Hepatic stellate cell (primary cell): Measurements from ENCODE around the gene GNAQ.
A peak's percentile ranks its signal among the peaks of the same experiment; 100 is the strongest.

ENCODE experiments used
- DNase-seq: peaks from one replicate; pipeline ENCODE4 v3.0.0; 2011; ENCODE audit warnings: low spot score

GNAQ gene

DNA sequence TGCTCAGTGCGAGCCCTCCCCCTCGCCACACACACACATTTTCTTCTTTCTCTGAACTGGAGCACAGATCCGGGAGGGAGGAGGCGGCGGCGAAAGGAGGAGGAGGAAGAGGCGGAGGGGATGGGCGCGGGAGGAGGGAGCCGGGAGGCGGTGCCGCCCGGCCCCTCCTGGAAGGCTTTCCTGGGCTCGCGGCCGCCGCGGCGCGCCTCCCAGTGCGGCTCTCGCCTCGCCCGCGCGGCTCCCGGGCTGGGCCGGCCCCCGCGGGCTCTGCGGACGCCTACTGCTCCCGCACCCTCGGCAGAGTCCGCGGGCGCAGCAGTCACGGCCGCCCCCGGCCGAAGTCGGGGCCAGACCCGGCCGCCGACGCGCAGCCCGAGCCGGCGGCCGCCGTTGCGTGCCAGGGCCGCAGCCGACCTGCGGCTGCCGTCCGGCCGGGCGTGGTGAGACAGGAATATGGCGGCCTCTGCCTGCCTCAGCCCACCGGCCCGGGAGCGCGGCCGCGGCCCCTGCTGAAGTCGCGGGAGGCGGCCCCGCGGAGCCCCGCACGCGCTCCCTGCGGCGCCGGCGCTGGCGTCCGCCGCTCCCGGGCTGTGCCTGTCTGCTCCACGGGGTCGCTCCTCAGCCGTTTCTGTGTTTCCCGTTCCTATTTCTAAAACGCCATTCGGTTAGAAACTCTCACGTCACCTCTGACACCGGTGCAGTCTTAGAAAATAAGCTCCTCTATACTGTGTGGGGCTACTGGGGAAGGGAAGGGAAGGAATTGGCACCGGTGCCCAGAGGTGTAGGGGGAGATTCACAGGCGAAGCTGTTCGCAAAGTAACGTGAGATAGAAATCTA is 500 bp upstream of the GNAQ start:
- peak; percentile 87 for DNase-seq

DNA sequence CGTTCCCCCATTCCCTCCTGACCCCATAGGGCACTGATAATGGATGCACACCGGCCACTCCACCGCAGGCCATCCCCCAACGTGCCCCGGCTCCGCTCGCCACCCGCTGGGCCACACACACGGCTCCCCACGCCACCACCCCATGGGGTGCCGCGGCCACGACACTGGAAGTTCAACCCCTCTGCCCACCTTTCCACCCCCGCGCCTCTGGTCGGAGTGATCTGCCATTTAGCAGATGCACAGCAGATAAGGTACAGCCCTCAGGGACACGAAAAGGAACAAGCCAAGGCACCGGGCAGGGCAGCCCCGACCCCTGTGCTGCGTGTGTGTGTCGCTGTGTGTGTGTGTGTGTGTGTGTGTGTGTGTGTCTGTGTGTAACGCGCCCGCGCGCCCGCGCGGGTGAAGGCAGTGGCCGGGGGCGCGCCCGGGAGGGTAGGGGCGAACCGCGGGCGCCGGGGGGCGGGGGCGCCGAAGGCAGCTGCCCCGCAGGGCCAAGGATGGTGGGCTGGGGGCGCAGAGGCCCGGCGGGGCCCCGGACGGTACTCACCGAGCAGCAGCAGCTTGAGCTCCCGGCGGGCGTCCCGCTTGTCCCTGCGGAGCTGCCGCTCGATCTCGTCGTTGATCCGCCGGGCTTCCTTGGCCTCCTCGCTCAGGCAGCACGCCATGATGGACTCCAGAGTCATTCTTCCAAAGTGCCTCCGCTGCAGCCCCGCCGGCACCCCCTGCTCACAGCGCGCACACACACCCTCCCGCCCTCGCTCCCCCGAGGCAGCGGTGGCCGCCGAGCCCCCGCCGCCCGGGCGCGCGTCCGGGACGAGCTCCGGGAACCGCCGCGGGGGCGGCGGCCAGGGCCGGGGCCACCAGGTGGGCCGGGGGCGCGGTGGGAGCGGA is 813 bp downstream of the GNAQ start:
- DNase-seq, result peak; percentile 34

DNA sequence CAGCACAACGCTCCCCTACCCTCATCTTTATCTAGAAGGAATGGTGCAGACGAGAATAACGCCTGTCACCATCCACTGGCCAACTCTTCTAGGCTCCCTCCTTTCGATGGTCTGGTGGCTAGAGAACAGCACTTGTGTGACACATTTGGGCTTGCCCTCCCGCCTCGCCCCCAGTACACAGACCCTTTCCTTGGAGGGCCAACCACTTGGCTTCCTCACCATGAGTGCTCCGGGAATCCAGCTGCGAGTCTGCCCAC is 1.4 kb downstream of the GNAQ start:
- DNase-seq, result peak; percentile 20

DNA sequence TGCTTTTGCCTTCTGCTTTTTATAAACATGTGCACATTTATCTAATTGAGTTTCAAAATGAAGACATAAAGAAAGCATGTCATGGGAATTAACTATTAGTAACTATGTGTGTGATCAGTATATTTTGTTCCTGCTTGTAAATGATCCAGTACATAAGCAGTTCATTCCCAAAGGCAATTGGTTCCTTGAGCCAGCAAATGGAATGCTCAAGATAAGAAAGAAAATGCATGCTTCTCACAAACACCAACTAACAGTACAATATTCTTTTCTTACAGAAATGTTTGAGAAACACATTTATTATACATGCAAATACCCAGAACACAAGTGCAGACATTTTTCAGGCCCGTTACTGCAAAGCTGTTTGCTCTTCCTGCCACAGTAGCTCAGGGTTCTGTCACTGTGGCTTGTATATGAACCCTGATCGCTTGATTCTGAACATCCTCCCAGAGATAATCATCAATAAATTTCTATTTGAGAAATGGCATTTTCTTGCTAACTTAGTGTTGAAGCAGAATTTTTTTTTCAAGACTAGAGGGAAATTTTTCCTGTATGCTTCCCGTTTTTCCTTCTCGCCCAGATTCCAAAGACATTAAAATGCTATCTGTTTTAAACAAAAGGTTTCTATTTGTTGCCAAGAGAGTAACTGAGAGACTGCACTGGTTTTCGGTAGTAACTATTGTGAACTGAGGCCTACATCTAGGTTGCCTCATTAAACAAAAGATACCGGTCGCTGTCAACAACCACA is 1.9 kb downstream of the GNAQ start:
- no peak for DNase-seq

DNA sequence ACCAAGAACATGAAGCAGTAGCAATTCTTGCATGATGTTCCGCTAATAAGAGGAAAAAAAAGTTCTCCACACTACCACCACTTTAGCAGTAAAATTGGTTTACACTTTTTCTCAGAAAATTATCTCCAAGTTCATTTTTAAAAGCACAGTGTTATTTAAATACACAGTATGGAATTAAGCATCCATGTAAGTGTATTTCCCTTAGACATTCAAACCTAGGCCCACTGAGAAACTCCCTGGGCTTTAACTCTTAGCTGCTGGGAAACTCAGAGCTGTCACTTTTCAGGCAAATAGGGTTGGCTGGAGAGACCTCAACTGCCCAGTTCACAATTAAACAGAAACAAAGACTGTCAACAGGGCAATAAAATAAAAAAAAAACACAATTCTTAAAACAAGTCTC is 2.7 kb downstream of the GNAQ start:
- DNase-seq, result no peak

DNA sequence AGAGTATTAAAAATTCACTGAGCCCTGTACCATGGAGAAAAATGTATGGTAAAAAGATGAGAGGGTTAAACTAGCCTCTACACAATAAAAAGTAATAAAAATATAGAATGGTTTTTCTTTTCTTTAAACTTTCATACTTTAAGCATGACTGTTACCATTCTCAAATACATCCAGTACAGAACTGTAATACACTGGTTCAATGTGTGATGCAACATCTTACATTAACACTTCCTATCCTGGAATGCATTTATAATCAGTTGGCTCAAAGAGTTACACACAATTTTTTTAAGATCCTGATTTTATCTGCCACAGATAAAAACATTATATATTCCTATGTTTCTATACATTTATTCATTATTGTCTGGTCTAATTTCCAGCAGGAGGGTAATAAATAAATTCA is 4.7 kb downstream of the GNAQ start:
- no peak for DNase-seq

DNA sequence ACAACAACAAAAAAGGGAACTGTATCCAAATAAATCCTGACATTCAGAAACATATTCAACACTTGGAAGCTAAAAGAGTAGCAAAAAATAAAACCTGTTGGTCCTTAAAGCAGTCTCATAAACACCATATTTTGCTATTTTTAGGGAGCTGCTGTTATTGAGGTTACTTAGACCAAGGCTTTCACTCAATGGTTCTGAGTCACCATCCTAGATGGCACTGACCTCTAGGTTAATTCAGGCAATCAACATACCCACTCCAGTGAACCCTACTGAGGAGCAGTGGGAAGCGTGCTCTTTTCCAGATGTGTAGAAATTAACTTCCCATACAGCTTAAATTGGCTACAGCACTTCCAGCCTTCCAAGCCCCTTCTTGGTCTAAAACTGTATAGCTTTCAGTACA is 5.2 kb downstream of the GNAQ start:
- no peak for DNase-seq

DNA sequence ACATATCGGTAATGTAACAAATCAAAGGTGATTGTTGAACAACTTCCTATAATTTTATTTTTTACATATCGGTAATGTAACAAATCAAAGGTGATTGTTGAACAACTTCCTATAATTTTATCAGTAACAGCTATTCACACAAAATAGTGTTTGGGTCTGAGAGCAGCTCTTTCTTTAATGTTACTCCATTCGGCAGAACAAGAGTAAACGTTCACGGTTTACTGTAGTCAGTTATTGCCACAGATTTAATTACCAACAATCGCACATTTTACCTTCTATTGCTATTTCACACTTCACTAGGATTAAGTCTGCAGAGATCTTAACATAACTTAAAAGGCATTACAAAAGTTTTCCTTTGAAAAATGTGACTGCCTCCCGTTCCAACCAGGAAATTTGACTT is 6.4 kb downstream of the GNAQ start:
- no peak for DNase-seq

DNA sequence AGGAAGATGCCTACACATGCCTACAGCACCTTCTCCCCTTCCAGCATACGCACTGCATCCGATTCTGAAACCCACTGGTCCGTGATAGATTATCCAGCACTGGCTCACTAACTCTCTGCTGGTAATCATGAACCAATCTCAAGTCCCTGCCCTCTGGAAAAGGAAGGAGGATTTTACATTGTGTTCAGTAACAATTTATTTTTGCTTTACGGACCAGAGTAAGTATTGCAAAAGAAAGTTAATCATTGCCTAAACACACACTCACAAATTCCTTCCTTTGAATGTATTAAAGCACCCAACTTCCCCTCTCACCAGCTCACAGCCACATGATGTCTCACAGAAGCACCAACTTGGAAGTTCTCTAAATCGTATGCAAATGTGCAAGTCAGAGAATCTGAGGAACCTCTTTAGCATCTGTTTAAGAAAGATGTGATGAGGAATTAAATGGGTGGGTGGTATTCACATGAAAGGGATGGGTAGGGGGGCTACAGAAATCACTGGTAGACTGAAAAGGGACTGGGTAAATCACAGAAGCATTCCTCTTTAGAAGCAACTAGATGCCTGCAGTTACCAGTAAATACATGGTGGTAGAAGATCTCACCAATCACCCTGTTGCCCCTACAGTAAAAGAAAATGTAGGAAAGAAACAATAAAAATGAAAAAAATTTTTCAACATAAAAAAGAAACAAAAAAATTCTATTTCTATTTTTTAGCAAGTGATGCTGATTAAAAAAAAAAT is 8.4 kb downstream of the GNAQ start:
- DNase-seq, result no peak

DNA sequence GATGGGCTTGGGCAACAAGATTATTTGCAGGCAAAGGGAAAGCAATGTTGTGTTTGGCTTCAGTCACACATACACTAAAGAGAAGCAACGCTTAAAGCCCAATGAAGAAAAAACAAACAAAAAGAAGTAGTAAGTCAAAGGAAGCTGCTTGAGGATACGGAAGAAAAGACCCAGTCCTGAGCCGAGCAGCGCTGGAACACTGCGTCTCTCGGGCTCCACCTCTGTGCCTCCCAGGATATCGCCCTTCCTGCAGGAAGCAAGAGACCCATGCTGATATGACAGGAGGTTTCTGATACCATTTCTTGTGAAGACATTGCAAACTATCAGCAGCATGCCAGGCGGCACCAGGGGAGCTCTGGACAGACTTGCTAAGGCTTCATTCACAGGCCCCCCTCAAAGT is 9.9 kb downstream of the GNAQ start:
- no peak for DNase-seq

DNA sequence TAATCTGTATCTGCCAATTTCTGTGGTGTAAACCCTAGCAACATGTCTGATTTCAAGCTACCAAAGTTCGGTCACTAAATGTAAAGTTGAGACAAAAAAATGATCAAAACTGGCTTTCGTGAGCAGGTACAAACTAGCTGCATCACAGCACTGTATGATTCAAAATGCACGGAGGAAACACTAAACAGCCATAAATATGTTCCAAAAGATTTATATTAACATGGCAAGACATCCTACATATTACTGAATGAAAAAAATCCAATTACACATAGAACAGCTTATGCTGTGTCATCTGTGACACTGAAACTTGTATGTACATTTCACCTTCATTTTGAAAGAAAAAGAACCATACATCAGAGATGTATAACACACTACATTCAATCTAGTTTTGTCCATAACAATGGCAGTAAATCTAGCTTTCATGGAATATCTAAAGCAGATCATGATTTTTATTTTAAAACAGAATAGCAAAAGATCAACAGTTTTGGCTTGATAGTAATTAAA is 14.4 kb downstream of the GNAQ start:
- no peak for DNase-seq

DNA sequence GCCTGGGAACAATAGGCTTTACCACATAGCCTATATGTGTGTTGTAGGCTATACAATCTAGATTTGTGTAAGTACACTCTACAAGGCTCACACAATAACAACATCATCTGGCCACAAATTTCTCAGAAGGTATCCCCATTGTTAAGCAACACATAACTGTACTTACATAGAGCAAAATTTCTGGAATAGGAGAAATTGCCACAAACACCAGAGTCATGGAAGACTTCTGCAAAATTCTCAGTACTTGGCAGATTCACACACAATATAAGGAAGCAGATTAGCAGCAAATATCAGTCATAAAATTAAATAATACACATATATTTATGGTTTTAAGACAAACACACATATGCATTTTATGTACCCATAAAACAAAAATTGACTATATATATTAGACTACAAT is 16.4 kb downstream of the GNAQ start:
- no peak for DNase-seq

DNA sequence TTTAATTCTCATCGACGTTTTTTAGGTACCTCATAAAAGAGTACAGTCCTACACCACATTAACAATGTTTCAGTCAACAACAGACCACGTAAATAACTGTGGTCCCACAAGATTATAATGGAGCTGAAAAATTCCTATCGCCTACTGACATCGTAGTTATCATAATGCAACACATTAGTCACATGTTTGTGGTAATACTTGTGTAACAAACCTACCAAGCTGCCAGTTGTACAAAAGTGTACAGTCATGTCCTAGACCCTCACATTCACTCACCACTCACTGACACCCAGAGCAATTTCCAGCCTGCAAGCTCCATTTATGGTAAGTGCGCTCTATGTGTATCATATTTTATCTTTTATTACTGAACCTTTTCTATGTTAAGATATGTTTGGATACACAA is 16.8 kb downstream of the GNAQ start:
- DNase-seq, result no peak

DNA sequence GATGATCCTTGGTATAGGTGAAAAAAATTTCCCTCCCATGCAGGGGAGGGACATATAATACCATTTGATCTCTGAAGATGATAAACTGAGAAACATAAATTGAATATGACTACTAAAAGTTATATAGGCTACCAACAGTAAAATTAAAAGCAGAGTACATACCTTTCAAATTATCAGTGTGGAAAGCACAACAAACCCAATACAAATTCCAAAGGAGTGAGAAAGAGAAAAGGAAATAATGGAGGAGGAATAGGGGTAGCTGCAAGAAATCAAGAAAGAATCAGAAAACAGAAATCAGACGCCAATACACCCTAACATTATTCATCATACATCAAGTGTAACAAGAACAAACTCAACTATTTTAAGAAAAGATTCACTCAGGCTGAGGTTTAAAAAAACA is 17.7 kb downstream of the GNAQ start:
- no peak for DNase-seq

DNA sequence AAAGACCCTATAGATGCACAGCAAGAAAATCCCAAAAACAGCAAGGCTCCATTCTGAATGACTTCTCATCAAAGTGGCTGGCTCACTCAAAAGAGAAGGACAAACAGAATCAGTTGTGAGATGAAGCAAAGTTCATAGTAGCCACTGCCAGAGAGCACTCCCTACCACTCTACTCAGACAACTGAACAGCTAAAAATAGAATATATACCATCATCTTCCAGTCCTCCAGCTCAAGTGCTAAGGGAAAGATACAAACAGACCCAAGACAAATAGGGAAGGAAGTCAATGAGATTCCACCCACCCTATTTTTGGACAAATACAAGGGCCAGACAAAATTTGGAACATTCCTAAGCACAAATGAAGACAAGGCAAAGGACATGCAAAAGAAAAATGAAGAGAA is 20.6 kb downstream of the GNAQ start:
- DNase-seq, result no peak

DNA sequence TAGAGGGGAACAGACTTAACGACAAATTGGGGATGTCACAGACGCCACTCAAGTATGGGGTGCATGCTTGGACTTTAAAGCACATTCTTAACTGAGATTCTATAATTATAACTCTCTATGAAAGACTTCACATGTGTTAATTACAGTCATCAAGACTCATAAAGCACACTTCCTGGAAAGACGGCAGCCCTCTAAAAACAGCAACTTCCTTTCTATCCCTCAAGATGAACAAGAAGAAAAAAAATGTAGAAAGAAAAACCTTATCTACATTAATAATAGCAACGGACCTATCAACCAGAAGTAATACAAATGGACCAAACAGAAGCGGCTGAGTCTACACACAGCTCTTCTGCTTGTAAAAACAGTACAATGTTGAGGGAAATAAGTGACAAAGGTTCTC is 21.2 kb downstream of the GNAQ start:
- DNase-seq, result no peak

DNA sequence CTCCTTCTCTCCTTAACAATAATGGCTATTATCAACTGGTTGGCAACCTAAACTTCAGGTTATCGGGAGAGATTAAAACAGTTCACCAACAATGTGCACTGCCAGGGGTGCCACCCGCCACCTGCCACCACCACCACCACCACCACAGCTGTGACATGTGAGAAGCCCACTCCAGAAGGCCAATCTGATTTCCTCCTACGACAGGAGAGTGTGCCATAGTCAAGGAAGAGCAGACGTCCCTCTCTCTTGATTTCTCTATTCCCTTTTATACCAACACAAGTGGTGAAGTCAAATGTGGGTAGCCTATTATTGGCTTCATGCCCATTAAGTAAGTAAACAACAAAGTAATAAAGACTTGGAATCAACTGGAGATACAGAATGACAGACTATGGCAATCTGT is 22.4 kb downstream of the GNAQ start:
- DNase-seq, result no peak

DNA sequence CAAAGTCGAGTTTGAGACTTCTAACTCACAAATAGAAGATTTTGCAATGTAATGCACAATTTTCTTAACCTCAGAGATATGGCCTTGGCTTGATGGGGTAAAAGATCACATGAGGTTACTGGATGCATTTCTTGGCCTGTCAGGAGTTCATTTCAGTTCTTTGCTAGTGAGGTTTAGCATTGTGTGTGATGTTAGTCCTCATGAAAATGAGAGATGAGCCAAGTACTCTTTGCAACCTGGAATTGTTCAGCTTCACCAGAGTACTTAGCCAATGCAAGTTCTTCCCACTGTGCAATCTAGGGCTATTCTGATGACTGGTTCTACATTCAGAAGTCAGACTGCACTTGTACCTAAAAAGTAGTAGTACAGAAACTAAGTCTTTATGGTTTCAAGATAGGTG is 24.9 kb downstream of the GNAQ start:
- no peak for DNase-seq

DNA sequence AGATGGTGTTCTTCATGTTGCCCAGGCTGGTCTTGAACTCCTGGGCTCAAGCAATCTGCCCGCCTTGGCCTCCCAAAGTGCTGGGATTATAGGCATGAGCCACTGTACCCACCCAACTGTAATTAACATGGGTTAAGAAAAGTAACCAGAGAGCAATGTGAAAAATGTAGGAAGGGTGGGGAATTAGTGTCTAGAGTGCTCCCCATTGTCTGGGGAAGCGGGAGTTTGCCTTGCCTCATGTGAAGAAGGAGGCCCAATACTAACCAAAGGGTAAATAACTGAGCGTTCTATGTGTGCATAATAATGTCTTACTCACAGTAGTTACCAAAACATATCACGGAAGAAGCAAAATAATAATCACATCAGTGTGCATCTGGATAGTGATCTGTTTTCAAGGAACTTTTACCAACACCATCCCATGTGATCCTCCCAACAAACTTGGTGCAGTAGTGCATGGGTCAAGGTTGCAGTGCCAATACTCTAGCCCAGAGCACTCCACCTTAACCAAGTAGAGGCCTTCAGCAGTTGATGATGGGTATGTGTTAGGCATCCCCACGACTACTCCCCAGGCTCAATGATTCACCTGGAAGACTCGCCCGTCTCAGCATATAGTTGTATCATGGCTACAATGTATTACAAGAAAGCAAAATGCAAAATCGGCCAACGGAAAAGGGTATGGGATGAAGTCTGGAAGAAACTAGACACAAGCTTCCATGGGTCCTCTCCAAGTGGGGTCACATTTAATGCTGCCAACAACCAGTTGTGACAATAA is 26.2 kb downstream of the GNAQ start:
- DNase-seq, result no peak

DNA sequence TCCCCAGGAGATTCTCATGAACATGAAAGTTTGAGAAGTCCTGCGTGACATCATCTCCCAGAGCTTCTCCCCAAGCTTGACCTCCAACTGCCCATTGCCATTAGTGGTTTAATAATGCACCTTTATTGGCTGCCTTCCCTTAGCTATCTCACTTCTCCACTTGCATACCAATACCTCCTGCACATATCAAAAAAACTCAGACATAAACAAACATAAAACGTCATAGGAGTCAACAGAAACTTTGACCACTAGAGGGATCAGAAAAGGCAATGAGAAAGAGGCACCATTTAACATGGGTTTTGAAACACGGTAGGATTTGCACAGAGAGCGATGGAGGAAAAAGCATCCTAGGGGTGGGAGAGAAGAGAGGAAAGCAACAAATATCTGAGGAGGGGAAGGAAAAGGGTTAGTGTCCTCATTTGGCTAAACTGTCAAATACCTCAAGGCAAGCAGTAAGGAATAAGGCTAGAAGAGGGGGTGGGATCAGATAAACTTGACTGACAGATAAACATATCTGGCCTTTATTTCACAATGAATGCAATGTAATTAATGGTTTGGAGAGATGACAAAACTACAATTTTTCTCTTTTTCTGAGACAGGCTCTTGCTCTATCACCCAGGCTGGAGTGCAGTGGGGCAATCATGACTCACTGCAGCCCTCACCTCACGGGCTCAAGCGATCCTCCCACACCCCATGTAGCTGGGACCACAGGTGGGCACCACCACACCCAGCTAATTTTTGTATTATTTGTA is 27.0 kb downstream of the GNAQ start:
- DNase-seq, result no peak

DNA sequence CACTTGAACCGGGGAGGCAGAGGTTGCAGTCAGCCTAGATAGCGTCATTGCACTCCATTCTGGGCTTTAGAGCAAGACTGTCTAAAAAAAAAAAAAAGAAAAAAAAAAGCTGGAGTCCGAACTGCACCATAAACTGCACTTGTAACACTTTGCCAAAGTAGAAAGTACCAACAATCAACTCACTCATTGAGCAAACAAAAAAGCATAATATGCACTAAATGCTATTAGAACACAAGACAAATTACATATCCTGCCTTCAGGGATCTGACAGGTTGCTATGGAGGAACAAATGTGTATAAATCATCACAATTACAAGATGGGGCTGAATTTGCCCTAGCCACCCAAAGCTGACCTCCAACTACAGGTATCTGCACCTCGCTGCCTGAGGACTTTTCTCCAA is 27.9 kb downstream of the GNAQ start:
- DNase-seq, result no peak
